Activated naive CD8-positive, alpha-beta T cell treated with anti-CD3 and anti-CD28 coated beads, Interleukin-2, amount 50 U/mL, for 24 hours (primary cell): ENCODE results near the gene GNPAT.

Experiments
- ATAC-seq: fragments of 150-1000 bp; cut with Tn5 transposase; one replicate; pipeline ENCODE4 v1.10.0; 2021
- DNase-seq: peaks from one replicate; pipeline ENCODE4 v3.0.0; 2021
- H3K27ac Mint-ChIP-seq: one replicate; pipeline ENCODE4 v1.8.0; 2021; ENCODE audit warnings: mild to moderate bottlenecking, mixed read lengths
- H3K27me3 Mint-ChIP-seq: one replicate; pipeline ENCODE4 v1.8.0; 2021; ENCODE audit warnings: mixed read lengths
- H3K36me3 Mint-ChIP-seq: one replicate; pipeline ENCODE4 v1.8.0; 2021; ENCODE audit warnings: low read depth, mixed read lengths
- H3K4me1 Mint-ChIP-seq: one replicate; pipeline ENCODE4 v1.8.0; 2021; ENCODE audit warnings: mixed read lengths
- H3K4me3 Mint-ChIP-seq: one replicate; pipeline ENCODE4 v1.8.0; 2021; ENCODE audit warnings: mild to moderate bottlenecking, moderate library complexity, mixed read lengths
- H3K9me3 Mint-ChIP-seq: one replicate; pipeline ENCODE4 v1.8.0; 2021; ENCODE audit warnings: mixed read lengths

GNPAT gene

DNA sequence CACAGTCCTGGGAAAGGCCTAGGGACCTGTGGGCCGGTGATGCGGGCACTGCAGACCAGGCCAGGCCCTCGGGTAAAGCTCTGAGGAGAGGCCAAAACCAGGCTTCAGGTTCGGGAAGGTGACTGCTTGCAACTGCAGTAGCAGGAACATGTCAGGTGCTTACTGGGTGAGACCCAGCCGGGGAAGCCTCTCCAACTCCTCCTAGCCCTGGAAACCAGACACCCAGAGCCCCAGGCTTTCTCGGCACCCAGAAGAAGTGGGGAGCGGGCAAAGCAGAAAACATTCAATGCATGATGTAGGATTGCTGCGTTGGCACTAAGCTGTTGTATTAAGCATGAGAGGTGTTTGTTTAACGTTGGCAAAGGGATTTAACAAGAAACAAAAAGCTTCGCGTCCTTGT is 20.2 kb upstream of the GNPAT start:
- Mint-ChIP-seq H3K4me1 (peaks cover 5% of the 10 kb centered on the region), H3K9me3 (no peaks in the 10 kb centered on the region), H3K27me3 (no peaks in the 10 kb centered on the region), H3K4me3 (no peak overlapping the region), H3K36me3 (peaks cover 13% of the 10 kb centered on the region), H3K27ac (no peak overlapping the region)
- ATAC-seq (no peak), DNase-seq (no peak)

DNA sequence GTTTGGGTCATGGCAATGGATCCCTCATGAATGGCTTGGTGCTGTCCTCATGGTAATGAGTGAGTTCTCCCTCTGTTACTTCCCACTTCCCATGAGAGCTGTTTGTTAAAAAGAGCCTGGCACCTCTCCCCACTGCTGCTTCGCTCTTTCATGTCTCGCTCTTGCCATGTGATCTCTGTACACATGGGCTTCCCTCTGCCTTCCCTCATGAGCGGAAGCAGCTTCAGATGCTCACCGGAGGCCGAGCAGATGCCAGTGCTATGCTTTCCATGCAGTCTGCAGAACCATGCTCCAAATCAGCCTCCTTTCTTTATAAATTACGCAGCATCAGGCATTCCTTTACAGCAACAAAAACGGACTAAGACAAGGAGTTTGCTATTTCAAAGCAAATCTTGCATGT is 14.9 kb upstream of the GNPAT start:
- no peaks in the 10 kb centered on the region for H3K9me3 Mint-ChIP-seq

DNA sequence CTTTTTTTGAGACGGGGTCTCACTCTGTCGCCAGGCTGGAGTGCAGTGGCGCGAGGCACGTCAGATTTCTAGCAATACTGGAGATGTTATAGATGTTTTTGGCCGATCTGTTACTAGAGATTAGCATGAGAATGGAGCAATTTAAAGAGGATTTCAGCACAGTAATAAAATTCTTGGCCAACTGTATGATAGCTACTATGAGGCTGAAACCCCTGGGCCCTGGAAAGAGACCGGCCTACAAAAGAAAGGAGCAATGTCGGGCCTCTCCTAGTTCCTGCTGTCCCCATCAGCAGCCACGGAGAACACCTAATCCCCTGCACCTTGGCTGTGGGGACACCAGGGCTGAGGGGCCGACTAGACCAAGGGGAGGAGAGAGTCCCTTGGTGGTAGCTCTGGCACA is 9.5 kb upstream of the GNPAT start:
- H3K27me3 Mint-ChIP-seq: no peaks in the 10 kb centered on the region
- peaks cover 38% of the 10 kb centered on the region for H3K36me3 Mint-ChIP-seq
- ATAC-seq (no peak), DNase-seq (no peak)
- no peaks in the 10 kb centered on the region for H3K9me3 Mint-ChIP-seq
- no peak overlapping the region for H3K27ac Mint-ChIP-seq
- H3K4me3 Mint-ChIP-seq: no peak overlapping the region
- H3K4me1 Mint-ChIP-seq: peaks cover 15% of the 10 kb centered on the region

More for the DNA sequence above, 14.9 kb upstream of the GNPAT start:
- H3K27ac Mint-ChIP-seq: no peak overlapping the region
- no peak overlapping the region for H3K4me3 Mint-ChIP-seq
- ATAC-seq: no peak
- peaks cover 2% of the 10 kb centered on the region for H3K4me1 Mint-ChIP-seq
- H3K27me3 Mint-ChIP-seq: no peaks in the 10 kb centered on the region
- DNase-seq: no peak
- peaks cover 40% of the 10 kb centered on the region for H3K36me3 Mint-ChIP-seq

DNA sequence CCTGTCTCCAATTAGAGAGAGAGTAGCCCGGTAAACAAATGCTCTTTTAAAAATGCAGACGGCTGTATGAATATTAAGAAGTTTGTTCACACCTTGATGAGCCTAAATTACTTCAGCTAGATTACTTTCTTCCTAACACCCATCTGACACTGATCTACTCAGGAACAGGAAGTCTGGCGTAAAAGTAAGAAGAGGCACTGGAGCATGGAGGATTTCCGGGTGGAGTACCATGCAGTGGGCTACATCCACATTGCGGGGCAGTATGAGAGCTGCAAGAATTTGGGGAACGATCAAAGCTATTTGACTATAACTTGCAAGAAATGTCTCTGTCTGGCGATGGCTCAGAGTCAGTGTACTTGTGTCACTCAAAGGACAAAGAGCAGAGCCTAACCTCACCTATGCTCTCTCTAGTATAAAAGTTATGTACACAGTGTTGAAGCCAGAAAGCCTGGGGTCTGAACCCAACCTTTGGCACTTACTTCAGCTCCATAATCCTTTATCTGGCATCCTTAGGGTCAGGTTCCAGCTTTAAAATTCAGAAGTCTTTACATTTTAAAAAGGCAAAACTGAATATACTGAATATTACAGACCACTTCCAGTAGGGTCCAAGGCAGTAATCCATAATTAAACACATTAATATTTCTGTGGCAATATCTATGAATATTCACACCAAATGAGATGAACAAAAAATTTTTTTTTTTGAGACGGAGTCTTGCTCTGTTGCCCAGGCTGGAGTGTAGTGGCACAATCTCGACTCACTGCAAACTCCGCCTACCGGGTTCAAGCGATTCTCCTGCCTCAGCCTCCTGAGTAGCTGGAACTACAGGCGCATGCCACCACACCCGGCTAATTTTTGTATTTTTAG is 7.9 kb upstream of the GNPAT start:
- ATAC-seq (no peak), DNase-seq (no peak)
- no peaks in the 10 kb centered on the region for H3K27me3 Mint-ChIP-seq
- no peak overlapping the region for H3K27ac Mint-ChIP-seq
- H3K9me3 Mint-ChIP-seq: no peaks in the 10 kb centered on the region
- peaks cover 21% of the 10 kb centered on the region for H3K4me1 Mint-ChIP-seq
- peaks cover 38% of the 10 kb centered on the region for H3K36me3 Mint-ChIP-seq
- H3K4me3 Mint-ChIP-seq: no peak overlapping the region

DNA sequence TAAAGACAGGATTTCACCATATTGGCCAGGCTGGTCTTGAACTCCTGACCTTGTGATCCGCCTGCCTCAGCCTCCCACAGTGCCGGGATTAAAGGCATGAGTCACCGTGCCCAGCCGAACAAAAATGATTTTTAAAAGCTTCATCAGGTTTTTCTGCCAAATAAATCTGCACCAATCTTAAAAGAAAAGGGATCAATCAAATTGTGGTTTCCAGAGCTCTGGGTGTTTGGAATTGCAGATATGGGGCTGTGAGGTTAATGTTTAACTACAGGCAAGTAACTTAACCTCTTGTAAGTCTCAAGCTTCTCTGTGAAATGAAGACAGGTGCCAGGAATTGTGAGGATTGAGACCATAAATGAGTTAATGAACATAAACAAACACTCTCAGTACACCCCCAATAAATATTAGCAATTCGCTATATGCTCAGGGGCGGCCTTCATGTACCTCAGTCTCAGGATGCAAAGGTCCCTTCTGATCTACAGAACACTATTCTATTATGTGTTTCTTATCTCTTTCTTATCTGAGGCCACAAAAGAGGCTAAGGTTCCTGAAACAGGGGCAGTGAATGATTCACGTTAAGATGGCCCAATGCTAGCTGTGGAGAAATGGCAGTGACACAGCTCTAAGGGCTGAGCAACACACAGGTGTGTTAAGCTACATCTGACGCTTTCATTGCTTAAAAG is 7.1 kb upstream of the GNPAT start:
- H3K36me3 Mint-ChIP-seq: peaks cover 43% of the 10 kb centered on the region
- H3K4me1 Mint-ChIP-seq: peaks cover 26% of the 10 kb centered on the region
- H3K4me3 Mint-ChIP-seq: no peak overlapping the region
- no peaks in the 10 kb centered on the region for H3K9me3 Mint-ChIP-seq
- H3K27ac Mint-ChIP-seq: no peak overlapping the region
- H3K27me3 Mint-ChIP-seq: no peaks in the 10 kb centered on the region
- DNase-seq (no peak), ATAC-seq (no peak)

DNA sequence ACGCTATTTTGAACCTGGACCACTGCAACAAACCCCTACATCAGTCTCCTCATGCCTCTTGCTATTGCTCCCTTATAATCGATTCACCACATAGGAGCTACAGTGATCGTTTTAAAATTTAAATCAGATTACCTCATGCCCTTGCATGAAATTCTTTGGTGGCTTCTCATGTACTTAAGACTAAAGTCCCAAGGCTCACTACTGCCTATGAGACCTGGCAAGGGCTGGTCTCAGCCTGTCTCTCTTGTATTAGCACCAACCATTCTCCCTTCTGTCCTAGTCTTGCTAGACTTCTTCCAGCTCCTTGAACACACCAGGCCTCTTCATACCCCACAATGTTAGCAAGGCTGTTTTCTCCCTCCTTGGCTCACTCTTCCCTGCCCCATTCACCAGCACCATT is 6.5 kb upstream of the GNPAT start:
- H3K27ac Mint-ChIP-seq: no peak overlapping the region
- peaks cover 28% of the 10 kb centered on the region for H3K4me1 Mint-ChIP-seq
- H3K36me3 Mint-ChIP-seq: peaks cover 47% of the 10 kb centered on the region
- H3K27me3 Mint-ChIP-seq: no peaks in the 10 kb centered on the region
- ATAC-seq (no peak), DNase-seq (no peak)
- H3K9me3 Mint-ChIP-seq: no peaks in the 10 kb centered on the region
- H3K4me3 Mint-ChIP-seq: no peak overlapping the region

DNA sequence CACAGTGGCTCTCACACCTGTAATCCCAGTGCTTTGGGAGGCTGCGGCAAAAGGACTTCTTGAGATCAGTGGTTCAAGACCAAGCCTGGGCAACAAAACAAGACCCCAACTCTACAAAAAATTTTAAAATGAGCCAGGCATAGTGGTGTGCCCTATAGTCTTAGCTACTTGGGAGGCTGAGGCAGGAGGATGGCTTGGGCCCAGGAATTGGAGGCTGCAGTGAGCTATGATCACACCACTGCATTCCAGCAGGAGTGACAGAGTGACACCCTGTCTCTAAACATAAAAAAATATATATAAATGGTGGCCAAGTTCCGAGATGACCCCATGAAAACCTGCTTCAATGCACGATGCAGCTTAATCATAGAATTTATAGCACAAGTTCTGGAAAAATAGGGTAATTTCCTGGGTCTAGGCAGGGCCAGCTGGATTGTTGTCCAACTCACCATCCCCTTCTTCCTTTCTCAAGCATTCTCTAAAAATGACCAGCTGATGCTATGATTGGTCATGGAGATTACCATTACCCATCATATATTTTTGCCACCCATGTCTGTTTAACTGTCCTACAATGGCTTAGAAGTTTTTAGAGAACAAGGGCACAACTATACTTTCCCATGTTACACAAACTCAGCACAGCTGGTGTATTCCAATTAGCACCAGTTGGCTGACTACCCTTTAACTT is 5.3 kb upstream of the GNPAT start:
- DNase-seq: no peak
- Mint-ChIP-seq H3K27ac (no peak overlapping the region), H3K4me1 (peaks cover 37% of the 10 kb centered on the region), H3K9me3 (no peaks in the 10 kb centered on the region), H3K27me3 (no peaks in the 10 kb centered on the region), H3K4me3 (no peak overlapping the region), H3K36me3 (peaks cover 49% of the 10 kb centered on the region)
- no peak for ATAC-seq

DNA sequence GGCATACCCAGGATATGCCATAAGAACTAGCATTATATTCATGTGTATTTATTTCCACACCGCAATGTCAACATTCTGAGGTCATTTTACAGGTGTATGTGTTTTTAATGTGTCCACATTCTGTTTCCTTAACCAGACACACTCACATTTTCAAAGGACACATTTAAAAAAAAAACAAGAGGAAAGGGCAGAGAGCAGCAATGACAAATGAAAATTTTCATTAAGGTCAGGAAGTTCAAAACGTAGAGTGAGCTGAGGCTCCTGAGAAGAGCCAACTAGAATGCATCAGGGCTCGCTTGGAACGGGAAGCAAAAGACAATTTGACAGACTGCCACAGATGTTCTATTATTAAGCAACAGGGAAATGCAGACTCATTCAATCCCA is 4.8 kb upstream of the GNPAT start:
- H3K36me3 Mint-ChIP-seq: peaks cover 47% of the 10 kb centered on the region

DNA sequence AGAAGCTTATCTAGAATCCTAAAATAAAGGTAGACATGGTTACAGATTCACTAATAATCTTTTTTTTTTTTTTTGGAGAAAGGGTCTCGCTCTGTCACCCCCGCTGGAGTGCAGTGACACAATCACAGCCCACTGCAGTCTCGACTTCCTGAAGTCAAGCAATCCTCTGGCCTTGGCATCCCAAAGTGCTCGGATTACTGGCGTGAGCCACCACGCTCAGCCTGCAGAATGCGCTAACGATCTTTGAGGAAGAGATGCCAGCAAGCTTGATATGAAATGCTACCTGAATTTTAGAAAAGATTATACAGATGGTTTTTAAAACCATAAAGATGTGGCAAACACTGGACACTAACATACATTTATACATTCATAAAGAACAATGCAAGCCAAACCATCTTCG is 4.1 kb upstream of the GNPAT start:
- Mint-ChIP-seq H3K4me1 (peaks cover 40% of the 10 kb centered on the region), H3K27ac (no peak overlapping the region), H3K9me3 (no peaks in the 10 kb centered on the region), H3K4me3 (no peak overlapping the region), H3K36me3 (peaks cover 46% of the 10 kb centered on the region), H3K27me3 (no peaks in the 10 kb centered on the region)
- no peak for ATAC-seq
- DNase-seq: no peak

More for the DNA sequence above, 4.8 kb upstream of the GNPAT start:
- H3K27ac Mint-ChIP-seq: no peak overlapping the region
- H3K4me3 Mint-ChIP-seq: no peak overlapping the region
- DNase-seq (no peak), ATAC-seq (no peak)
- no peaks in the 10 kb centered on the region for H3K27me3 Mint-ChIP-seq
- peaks cover 39% of the 10 kb centered on the region for H3K4me1 Mint-ChIP-seq
- H3K9me3 Mint-ChIP-seq: no peaks in the 10 kb centered on the region

DNA sequence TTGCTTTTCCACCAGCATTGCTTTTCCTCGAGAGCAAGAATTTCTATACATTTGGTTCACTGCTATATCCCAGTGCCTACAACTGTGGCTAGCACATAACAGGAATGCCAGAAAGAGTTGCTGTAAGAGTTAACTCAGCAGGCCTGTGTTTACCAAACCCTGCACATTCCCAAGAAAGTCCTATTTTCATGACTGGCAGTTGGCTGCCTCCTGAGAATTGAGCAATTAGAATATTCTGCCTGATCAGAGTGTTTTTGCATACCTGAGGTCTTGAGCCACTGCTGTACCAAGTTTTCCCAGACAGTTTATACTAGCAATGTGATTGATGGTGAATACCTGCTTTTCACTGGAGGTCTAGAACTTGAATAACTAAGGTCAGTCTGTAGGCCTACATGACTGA is 2.7 kb upstream of the GNPAT start:
- no peaks in the 10 kb centered on the region for H3K9me3 Mint-ChIP-seq
- H3K4me1 Mint-ChIP-seq: peaks cover 49% of the 10 kb centered on the region
- H3K36me3 Mint-ChIP-seq: peaks cover 44% of the 10 kb centered on the region
- no peaks in the 10 kb centered on the region for H3K27me3 Mint-ChIP-seq
- ATAC-seq (no peak), DNase-seq (no peak)
- no peak overlapping the region for H3K27ac Mint-ChIP-seq
- H3K4me3 Mint-ChIP-seq: no peak overlapping the region

DNA sequence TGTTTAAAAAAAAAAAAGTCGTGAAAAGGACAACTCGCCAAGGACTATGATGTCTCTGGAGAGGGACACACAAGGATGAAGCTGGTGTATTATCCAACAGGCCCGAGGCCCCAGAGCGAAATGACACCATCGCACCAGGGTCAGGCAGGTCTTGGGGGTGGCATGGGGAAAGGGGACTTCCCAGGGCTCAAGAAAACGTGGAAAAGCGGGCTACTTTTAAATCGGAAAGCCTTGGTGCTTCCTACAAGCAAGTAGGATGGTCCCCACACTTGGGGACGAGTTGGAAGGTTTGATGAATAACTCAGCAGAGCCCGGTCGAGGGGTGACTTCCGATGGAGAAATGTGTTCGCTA is 505 bp upstream of the GNPAT start:
- peaks cover 47% of the 10 kb centered on the region for H3K36me3 Mint-ChIP-seq
- H3K4me1 Mint-ChIP-seq: peaks cover 53% of the 10 kb centered on the region
- peak overlapping the region; percentile 96 for H3K27ac Mint-ChIP-seq
- ATAC-seq (no peak), DNase-seq (no peak)
- no peaks in the 10 kb centered on the region for H3K27me3 Mint-ChIP-seq
- no peaks in the 10 kb centered on the region for H3K9me3 Mint-ChIP-seq
- H3K4me3 Mint-ChIP-seq: peak overlapping the region; percentile 98

DNA sequence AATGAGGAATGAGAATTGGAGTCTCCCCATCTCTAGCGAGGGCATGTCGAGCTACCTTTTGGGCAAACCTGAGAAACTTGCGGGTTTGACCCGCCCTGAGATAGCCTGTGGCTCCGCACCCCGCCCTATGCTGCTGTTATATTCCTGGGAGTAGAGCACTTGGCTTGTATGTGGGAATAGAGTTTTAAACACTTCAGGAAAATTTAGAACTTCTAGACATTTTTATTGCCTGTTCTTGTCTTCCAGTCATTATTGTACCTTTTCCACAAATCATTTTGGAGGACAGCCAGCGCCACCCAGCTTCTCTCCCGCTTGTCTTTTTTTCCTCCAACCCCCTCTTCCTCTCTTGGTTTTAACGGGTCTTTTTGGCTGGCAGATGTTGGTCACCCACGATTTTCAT is 738 bp downstream of the GNPAT start:
- DNase-seq (peak; percentile 22), ATAC-seq (no peak)
- Mint-ChIP-seq H3K27ac (peak overlapping the region; percentile 96), H3K36me3 (peaks cover 41% of the 10 kb centered on the region), H3K4me3 (peak overlapping the region; percentile 98), H3K27me3 (no peaks in the 10 kb centered on the region), H3K4me1 (peaks cover 49% of the 10 kb centered on the region), H3K9me3 (no peaks in the 10 kb centered on the region)

DNA sequence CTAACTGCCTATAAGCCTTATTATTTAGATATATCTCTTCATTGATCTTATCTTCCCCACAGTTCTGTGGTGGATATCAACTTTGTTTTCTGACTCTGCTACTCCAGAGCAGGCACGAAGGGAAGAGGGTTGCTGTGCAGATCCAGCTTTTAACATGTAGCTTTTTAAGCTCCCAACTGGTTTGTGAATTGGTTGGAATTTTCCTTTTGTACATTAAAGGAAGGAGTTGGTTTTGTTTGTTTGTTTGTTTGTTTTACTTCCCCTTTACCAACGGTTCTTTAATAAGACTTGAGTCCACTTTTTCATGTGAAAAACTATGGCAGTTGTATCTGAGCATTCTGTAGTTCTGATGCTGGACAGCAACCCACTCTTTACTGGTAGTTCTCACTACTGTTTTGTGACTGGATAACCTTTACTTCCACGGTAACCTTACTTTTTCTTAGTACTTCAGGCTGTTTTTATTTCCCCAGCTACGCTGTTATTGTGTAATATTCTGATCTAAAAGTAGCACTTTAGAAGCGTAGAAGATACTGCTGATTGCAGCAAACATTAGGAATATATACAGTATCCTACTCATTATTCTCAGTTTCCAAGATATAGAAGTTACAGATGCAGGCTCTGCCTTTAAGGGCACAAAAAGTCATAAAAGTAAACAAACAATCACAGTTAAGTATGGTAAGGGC is 1.6 kb downstream of the GNPAT start:
- no peaks in the 10 kb centered on the region for H3K27me3 Mint-ChIP-seq
- DNase-seq (no peak), ATAC-seq (no peak)
- H3K27ac Mint-ChIP-seq: no peak overlapping the region
- peaks cover 43% of the 10 kb centered on the region for H3K4me1 Mint-ChIP-seq
- H3K4me3 Mint-ChIP-seq: peak overlapping the region; percentile 98
- H3K36me3 Mint-ChIP-seq: peaks cover 33% of the 10 kb centered on the region
- H3K9me3 Mint-ChIP-seq: no peaks in the 10 kb centered on the region

DNA sequence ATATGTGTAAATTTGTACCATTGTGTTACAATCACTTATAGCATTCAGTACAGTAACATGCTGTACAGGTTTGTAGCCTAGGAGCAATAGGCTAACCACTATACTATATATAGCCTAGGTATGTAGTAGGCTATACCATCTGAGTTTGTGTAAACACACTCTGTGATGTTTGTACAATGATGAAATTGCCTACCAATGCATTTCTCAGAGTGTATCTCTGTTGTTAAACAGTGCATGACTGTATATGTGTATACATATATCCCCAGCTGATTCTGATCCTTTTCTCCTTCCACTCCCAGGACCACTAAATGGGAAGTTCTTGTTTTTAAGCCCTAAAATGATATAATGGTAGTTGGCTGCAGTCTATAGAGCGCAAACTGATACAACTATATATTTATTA is 7.8 kb downstream of the GNPAT start:
- Mint-ChIP-seq H3K36me3 (peaks cover 30% of the 10 kb centered on the region), H3K4me1 (peaks cover 5% of the 10 kb centered on the region), H3K27ac (no peak overlapping the region), H3K4me3 (no peak overlapping the region), H3K9me3 (no peaks in the 10 kb centered on the region), H3K27me3 (no peaks in the 10 kb centered on the region)
- ATAC-seq: no peak
- DNase-seq: no peak
